GM18868 (cell line): ENCODE results near the gene SAXO2.
"Not testable (repeated sequence)": the region's sequence is repeated elsewhere in the genome, so short reads cannot be mapped to it uniquely, and the experiment has no call there.

ENCODE experiments used
- ATAC-seq: cut with Tn5 transposase; IDR thresholded peaks from one replicate; pipeline ENCODE4 v1.9.1; 2021; ENCODE audit warnings: mild to moderate bottlenecking, moderate library complexity; ENCODE audit not compliant: unreplicated experiment

SAXO2 gene, protein sequence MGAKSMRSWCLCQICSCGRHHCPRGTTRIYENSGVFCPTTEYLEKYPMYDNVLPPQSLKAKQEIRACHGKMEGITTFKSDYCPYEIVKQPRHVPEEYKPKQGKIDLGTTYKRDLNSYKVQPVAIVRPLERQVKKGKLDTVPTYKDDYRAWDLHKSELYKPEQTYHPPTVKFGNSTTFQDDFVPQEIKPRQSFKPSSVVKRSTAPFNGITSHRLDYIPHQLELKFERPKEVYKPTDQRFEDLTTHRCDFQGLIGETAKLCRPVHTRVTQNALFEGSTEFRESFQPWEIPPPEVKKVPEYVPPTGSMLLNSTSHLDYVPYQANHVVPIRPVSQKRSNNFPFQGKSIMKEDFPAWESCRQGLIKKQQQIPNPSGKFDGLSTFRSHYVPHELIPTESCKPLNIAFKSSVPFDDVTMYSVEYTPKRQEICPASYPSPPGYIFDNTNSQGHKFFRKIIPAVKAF

DNA sequence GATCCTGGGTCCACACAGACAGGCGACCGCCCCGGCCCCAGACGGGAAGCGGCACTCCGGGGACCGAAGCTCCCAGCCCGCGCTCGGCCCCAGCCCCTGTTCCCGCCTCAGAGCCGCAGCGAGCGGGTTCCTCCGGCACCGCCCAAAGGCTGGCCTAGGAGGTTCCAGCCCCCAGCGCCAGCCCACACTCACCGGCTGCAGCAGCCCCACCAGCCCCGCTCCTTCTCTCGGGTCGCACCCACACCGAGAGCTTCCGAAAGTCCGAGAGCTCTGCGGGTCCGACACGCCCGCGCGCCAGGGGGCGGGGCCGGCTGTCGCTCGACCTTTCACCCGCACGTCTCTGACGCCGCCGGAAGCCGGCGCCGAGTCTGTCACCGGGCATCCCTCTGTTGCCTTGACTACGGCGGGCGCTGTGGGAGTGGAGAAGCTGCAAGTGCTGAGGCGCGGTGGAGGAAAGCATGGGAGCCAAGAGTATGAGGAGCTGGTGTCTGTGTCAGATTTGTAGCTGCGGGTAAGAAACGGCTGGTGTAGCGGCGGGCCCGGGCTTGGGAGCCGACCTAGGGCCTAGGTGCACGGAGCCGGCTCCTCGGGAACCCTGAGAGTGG lies at the start of gene SAXO2, which contains the start of gene EFL1:
TSS of gene SAXO2 (plus strand) at position 397 of the 605 bp plus-strand sequence. CDS start at position 459, 62 bp downstream.
TSS of gene EFL1 (minus strand) at position 313 of the 605 bp plus-strand sequence. CDS start 956 bp downstream, outside the sequence.
- peak; percentile 90 for ATAC-seq

DNA sequence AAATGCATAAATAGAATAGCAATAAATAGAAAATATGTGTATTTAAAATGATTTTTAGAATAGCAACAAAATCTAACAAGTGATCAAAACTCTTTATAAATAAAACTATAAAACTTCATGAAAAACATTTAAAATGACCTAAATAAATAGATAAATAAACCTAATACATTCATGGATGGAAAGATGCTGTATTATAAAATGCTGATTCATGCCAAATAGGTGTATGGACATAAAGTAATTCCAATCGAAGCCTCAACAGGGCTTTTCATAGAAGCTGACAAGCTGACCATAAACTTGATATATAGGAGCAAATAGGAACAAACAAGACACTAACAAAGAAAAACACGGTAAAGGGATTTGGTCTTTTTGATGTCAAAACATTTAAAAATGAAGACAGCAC lies 46.5 kb upstream of the SAXO2 start:
- ATAC-seq = not testable (repeated sequence)

DNA sequence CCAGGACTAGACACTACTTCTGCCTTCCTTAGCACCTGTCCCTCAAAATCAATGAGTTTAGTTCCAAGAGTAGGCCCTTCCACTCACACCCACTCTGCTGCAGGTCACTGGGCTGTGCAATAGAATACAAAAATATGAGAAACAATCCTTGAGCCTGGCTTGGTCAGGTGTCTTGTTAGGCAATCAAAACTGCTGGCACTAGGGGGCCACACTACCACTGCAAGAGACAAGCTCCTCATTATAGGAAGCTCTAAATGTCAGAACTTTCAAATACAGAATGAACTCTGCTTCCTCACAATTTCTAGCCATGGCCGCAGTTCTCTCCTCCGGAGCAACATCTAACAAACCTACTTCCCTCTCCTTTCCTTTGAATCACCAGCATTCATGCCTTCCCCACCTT lies 41.1 kb upstream of the SAXO2 start:
- not testable (repeated sequence) for ATAC-seq

DNA sequence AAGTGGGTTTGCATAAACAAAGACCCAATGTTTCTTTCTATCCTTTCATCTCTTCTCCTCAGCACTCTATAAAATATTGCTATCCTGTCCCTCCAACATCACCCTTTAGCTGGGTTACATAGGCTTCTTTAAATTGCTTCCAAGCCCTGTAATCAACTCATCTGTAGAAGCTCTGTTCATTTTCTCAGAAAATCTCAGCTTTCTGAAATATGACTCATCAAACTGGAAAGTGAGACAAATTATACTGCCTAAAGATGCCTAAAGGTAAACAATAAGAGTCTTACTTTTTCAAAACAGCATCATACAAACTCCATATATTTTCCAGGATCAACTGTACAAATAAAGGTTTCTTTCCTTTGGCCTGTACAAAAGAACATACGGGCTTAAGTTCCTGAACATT lies 33.9 kb upstream of the SAXO2 start:
- no peak for ATAC-seq

DNA sequence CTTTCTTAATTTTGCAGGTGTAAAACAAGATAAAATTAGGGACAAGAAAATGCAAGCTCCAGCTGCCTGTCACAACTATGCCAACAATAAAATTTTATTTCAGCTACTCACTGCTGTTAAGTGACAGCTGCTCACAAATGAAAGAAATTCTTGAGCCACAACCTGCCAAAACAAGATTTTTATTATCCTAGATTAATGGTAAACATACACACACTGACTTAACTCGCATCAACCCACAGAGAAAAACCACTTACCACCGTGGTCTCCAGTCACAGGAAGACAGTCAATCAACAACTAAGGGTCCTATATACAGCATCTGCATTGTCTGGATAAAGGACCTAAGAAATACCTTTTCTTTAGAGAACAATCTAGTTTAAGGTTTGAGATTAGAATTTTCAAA lies 31.4 kb upstream of the SAXO2 start:
- no peak for ATAC-seq

DNA sequence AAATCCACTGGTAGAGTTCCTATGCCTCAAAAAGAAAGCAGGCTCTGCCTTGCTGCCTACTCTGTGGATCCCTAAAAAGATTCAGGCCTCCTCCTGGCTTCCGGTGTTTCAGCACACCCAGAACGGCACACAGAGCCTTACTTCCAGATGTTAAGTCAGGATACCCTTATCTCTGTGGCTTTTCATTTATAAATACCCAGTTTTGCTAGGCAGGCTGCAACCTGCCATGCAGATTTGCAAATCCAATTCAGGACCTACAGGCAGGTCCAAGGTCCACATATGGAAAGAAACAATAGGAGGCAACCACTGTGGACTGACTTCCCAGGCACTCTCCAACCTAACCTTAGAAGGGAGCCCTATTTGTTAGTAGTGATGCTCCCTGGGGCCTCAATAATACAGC lies 30.8 kb upstream of the SAXO2 start:
- no peak for ATAC-seq

DNA sequence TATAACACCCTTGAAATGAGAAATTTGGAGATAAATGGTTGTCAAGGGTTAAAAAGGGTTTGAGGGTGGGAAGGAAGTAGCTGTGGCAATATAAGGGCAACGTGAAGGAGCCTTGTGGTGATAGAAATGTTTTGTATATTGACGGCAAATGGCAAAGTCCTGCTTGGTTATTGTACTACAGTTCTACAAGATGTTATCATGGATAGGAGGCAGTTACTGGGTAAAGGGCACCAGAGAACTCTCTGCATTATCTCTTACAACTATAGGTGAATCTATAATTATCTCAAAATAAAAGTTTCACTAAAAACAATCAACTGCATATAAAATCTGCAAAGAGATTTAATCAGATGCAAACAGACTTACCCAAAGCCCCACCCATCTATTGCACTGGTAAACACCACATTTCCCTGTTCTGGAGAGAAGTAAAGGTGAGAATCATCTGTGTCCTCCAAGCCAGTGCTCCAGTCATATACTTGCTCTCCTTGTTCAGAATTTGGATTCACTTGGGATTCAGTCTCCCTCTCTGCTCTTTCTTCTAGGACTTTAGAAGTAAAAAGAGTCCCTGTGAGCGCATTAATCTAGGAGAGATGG lies 24.6 kb upstream of the SAXO2 start:
- ATAC-seq = not testable (repeated sequence)

DNA sequence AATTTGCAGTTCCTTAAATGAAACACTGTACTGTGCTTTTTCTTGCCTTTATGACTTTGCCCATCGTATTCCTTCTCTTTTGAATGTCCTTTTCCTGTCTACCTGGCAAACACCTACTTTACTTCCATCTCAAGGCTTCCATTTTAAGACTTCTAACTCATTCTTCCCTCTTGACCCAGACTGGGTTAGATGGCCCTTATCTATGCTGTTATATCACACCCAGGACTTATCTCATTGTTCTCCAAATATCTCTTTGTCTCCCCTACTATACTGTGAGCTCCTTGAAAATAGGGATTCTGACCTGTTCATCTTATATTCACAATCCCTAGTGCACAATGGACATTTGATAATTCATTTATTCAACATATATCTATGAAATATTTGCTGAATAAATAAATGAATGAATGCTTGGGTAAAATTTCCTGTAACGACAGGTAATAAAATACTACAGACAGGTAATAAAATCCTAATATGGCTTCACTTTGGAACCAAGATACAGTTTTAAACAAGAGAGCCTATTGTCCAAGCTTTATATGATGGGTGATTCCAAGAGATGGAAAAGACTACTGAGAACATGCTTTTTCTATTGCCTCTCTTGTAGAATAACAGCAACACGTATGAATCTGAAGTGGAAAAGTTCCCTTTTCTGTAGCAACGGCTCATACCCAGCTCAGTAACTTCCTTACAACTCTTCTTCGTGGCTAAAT lies 22.8 kb upstream of the SAXO2 start:
- no peak for ATAC-seq

DNA sequence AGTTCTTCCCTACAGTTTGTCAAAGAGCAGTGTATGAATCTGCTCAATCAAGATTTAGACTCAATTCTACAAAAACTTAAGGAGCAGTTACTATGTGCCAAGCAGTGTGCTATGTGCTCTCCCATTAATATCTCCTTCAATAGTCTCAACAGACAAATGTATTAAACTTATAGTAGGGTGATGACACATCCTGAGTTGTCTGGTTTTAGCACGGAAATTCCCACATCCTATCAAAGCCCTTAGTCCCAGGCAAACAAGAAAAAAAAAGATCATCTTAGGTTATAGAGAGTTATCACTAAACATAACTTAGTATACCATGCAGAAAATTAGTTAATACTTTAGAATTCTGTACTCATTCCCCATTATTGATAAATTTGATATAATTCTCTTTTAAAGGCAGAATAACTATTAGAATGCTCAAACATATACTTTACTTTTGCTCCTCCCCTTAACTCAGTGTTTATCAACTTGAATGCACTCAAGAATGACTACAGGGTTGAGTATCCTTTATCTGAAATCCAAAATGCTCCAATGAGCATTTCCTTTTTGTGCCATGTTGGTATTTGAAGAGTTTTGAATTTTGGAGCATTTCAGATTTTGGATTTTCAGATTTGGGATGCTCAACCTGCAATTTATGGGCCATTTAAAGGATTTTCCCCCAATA lies 20.6 kb upstream of the SAXO2 start:
- not testable (repeated sequence) for ATAC-seq

DNA sequence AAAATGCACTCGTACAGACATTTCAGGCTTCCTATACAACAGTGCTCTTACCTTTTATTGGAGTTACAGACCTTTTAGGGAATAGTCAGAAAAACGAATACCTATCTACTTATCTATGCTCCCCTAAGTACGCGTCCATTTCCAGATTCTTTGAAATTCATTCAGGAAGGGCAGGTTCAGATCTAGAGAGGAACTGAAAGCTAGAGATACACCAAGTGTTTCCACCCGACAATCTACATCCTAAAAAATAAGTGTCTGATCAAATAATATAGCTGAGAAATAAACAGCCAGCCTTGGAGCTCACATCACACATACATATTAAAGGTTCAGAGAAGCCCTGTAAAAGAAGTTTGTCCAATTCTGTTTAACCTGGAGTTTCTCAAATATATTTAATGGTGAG lies 19.0 kb upstream of the SAXO2 start:
- ATAC-seq = not testable (repeated sequence)

DNA sequence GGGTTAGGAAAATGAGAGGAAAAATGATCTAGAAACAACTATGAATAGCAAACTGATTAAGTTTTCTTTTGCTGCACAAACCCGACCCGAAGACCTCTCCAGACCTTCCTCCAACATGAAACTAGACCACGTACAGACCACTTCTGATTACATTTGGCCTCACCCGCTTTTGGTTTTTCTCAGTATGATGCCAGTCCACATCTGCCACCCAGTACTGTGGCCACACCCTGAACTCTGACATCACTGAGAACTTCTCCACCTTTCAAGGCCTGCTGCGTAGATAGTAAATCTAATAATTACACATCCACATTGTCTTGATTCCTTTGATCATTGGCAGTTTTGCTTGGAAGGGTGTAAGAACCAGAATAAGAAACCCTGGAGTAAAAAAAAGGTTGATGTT lies 16.7 kb upstream of the SAXO2 start:
- not testable (repeated sequence) for ATAC-seq

DNA sequence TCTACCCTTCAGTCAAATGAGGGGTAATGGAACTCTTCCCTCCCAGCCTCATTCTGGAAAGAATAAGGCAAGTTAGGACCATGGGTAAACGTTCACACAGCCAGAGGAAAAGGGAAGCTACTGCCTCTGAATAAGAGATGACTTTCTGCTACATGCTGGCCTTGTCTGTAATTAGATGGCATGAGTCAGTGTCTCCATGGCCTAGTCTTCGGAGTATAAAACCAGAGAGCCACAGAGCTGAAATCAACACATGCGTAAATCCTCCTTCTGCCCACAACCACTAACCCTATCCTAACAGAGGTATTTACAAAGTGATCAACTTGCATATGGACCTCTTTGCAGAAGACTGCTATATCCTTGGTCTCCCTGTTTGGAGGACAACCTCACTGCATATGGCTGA lies 14.4 kb upstream of the SAXO2 start:
- ATAC-seq = not testable (repeated sequence)

DNA sequence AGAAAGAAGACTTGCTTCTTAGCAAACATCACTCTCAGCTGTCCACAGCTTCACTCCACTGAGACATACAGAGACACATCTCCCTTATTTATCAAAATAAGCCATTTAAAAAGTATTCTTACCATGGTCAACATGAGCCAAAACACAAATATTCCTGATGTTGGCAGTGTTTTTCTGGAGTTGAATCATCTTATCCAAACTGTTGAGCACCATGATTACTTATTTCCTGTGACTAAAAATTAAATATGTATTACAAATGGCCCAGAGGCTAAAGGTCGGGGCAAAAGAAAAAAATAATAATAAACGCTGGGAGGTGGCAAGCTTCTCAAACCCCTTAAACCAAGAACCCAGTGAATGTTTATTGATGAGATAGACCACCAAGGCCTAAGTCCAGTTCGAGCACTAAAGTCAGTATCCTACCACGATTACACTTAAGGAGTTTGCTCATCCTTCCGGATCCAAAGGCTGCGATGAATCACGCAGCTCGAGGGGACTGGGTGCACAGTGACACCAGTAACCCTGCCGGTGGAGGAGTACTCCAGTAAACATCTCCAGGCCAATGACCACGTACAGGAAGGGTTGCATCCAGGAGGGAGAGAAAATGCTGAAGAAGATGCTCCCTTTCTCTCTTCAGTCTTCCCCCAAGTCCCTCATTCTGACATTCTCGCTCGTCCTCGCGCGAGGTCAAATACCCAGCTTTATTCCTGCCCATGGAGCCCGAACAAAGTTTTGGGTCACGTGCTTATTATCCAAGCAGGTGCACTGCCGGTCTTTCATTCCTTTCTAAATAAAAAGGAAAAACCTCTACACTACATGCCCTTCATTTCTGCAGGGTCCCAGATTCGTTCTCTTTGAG lies 824 bp upstream of the SAXO2 start:
- ATAC-seq = peak; percentile 18

DNA sequence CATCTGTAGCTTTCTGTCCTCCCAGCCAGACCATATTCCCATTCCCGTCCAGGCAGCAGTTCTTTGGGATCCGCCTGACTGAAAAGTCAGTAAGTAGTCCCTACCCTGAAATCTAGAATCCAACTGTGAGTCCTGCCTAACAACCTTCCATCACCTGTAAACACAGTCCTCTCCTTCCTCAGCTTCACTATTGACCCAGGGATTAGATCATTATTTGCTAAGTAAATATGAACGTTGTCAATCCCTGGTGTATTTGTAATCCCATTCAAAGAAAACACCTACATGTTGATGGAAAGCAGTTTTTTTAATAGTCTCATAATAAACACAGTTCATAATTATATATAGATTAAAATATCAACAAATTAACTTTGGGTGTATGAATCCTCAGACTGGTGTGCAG lies 732 bp downstream of the SAXO2 start:
- no peak for ATAC-seq

DNA sequence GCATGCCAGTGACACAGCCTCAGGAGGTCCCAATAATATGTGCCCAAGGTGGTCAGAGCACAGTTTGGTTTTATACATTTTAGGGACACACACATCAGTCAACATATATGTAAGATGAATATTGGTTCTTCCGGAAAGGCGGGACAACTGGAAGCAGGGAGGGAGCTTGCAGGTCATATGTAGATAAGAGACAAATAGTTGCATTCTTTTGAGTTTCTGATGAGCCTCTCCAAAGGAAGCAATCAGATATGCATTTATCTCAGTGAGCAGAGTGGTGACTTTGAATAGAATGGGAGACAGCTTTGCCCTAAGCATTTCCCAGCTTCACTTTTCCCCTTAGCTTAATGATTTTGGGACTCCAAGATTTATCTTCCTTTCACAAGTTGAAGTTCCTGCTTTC lies 4.5 kb downstream of the SAXO2 start:
- not testable (repeated sequence) for ATAC-seq

DNA sequence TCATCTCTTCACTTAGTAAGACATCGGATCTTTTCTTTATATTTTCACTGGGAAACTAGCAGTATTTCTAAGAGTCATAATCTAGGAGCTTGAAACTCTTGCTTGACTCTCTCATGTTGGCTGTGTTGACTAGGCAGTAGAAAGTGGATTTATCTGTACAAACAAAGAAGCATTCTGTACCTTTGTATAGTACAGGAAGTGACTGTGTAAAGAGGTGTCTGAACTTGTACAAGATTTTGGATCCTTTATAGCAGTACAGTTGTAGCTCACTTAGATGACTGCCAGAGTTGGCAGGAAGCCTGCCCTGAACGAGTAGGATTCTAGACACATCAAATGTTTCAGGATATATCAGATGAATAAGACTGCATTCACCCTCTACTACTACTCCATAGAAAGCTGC lies 5.8 kb downstream of the SAXO2 start:
- peak; percentile 63 for ATAC-seq

DNA sequence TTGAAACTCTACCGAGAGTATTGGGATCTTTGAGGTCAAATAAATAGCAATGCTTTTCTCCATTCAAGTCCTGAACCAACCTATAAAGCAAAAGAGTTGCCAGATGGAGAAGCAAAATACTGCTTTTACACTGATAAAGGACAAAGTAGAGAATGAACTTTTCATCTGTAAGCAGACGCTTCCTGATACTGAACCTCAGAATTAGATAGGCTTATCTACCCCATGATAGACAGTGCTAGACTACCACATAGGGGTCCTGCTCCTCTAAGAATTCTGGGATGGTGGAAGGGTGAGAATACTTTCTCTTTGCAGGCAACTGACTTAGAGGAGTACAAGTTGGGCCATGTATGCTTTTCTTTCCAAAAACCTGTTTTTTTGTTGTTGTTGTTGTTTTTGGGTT lies 9.5 kb downstream of the SAXO2 start:
- ATAC-seq = no peak

DNA sequence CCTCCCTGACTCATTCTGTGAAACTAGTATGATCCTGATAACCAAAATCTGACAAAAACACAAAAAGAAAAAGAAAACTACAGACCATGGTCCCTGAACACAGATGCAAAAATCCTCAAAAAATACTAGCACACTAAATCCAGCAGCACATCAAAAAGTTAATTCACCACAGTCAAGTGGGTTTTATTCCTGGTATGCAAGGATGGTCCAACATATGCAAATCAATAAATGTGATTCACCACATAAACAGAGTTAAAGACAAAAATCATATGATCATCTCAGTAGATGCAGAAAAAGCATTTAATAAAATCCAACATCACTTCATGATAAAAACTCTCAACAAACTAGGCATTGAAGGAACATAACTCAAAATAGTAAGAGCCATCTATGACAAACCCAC lies 12.8 kb downstream of the SAXO2 start:
- ATAC-seq = no peak

DNA sequence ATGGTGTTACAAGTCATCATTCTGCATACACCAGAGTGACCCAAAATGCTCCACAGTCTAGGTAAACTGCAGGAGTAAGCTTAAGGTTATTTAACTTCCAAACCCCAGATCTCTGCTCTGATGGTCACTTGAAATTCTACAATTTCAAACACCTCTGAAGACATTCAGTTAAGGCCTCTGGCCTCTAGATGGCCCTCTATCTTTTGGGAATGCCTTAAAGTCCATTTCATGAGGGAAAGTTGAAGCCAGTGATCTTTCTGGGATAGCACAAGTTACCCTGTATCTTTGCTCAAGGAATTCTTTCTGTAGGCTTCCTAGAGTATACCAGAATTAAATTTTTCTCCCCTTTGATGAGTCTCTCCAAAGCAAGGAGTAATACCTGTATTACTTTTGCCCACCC lies 18.7 kb downstream of the SAXO2 start:
- not testable (repeated sequence) for ATAC-seq

DNA sequence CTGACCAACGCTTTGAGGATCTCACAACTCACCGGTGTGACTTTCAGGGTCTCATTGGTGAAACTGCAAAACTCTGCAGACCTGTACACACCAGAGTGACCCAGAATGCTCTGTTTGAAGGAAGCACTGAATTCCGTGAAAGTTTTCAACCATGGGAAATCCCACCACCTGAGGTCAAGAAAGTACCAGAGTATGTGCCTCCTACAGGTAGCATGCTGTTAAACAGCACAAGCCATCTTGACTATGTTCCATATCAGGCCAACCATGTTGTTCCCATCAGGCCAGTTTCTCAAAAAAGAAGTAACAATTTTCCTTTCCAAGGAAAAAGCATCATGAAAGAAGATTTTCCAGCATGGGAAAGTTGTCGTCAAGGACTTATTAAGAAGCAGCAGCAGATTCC lies 19.8 kb downstream of the SAXO2 start:
- not testable (repeated sequence) for ATAC-seq
